Liver (tissue), 2 donors: ENCODE measurements around the gene A2ML1.
"Not testable (repeated sequence)": the region's sequence is repeated elsewhere in the genome, so short reads cannot be mapped to it uniquely, and the experiment has no call there.

Experiments
- EGR1 ChIP-seq, 2 donors: IDR thresholded peaks; 2 replicates each; pipeline ENCODE4 v1.6.1; 2016 to 2018; ENCODE audit warnings: antibody characterized with exemption in 2 of 2, low read depth in 2 of 2
- JUND ChIP-seq, 2 donors: IDR thresholded peaks; 2 replicates each; pipeline ENCODE4 v1.6.1; 2016; ENCODE audit warnings: antibody characterized with exemption in 2 of 2
- TAF1 ChIP-seq: conservative IDR thresholded peaks from 2 replicates; pipeline ENCODE4 v1.6.1; 2016; ENCODE audit warnings: antibody characterized with exemption, mild to moderate bottlenecking
- donor health status: healthy.

GRCh38 chr12:8804833-8805232, 17.6 kb upstream of the A2ML1 start:
- TF ChIP-seq TAF1; JUND (IDR thresholded peaks at IDR 0.05); EGR1 (IDR thresholded peaks at IDR 0.05; ENCODE audit: low read depth in 2 of 2): not testable (repeated sequence)
